K562 (cell line): Measurements from ENCODE around the gene ACER2. TPM values are rescaled to one million over a fixed set of nuclear protein-coding genes. Genes with fewer than 3 reads are reported as not detected.

ENCODE experiments used
- ATAC-seq: fragments of 200-7000 bp; cut with Tn5 transposase; 3 replicates; pipeline ENCODE4 v1.9.1; 2020; ENCODE audit warnings: moderate library complexity
- BruUV-seq: library from RNA; stranded (reverse); fragments of 400-500 nt; replicated peaks from 2 replicates; lab custom pipeline; 2021; lab: Mats Ljungman, UMichigan
- CTCF ChIA-PET: fragments of 300-600 bp; formaldehyde crosslinking; extraction: SDS; loops from one replicate; lab custom pipeline; 2021; ENCODE audit warnings: low intra/inter-chr PET ratio; lab: Yijun Ruan, JAX
- POLR2A ChIA-PET: fragments of 300-600, 350-650 bp; sonication (Branson Sonifier 250); formaldehyde crosslinking; extraction: SDS; loops from one replicate; lab custom pipeline; 2021; ENCODE audit warnings: antibody characterized with exemption, inconsistent platforms; lab: Yijun Ruan, JAX
- DNase-seq, 4 experiments: peaks; one replicate each; pipeline versions ENCODE4 v3.0.0 to v3.0.0-alpha.2; 2011 to 2018; ENCODE audit warnings: low spot score in 3 of 4, mixed read lengths in 3 of 4; ENCODE audit errors: extremely low read depth in 1 of 4
- FAIRE-seq: peaks from 2 replicates; lab custom pipeline; 2011; peaks lifted over from hg19 to GRCh38; lab: Jason Lieb, UNC
- H2AFZ ChIP-seq: 2 replicates; pipeline ENCODE4 v1.6.0; 2011; ENCODE audit warnings: low read depth, low read length, control low read depth, inconsistent platforms
- H3K27ac ChIP-seq: fragments of 200-600 bp; 3 replicates; pipeline ENCODE4 v1.8.0; 2011; ENCODE audit warnings: low read depth, mild to moderate bottlenecking, control low read depth, inconsistent platforms, low read length, moderate library complexity, mixed read lengths; ENCODE audit errors: extremely low read depth
- H3K27me3 ChIP-seq, 2 experiments: fragments of 300-600 bp in 1 of 2; 2 replicates in 1 of 2; 3 replicates in 1 of 2; pipeline versions ENCODE4 v1.6.0 to v1.8.0; 2011; ENCODE audit warnings: inconsistent platforms in 2 of 2, low read length in 2 of 2, mild to moderate bottlenecking in 1 of 2, mixed read lengths in 1 of 2, moderate library complexity in 1 of 2; ENCODE audit not compliant: control insufficient read depth in 2 of 2, insufficient read depth in 2 of 2
- H3K36me3 ChIP-seq: fragments of 300-600 bp; 3 replicates; pipeline ENCODE4 v1.8.0; 2011; ENCODE audit warnings: mild to moderate bottlenecking, low read length, inconsistent platforms; ENCODE audit not compliant: control insufficient read depth, insufficient read depth
- H3K4me1 ChIP-seq, 2 experiments: fragments of 200-600 bp in 1 of 2; replicated peaks in 1 of 2; 2 replicates in 1 of 2; 3 replicates in 1 of 2; pipeline versions ENCODE4 v1.5.1 to v1.8.0; 2011; ENCODE audit warnings: inconsistent platforms in 2 of 2, low read length in 2 of 2, mild to moderate bottlenecking in 1 of 2, mixed read lengths in 1 of 2, moderate library complexity in 1 of 2; ENCODE audit not compliant: control insufficient read depth in 2 of 2, insufficient read depth in 2 of 2
- H3K4me2 ChIP-seq: 2 replicates; pipeline ENCODE4 v1.6.1; 2011; ENCODE audit warnings: low read length, control low read depth, inconsistent platforms, mixed read lengths; ENCODE audit not compliant: insufficient read depth
- H3K4me3 ChIP-seq: fragments of 200-600 bp; sonication (generic), shearing (Covaris generic); 2 replicates; pipeline ENCODE4 v1.5.1; 2016; ENCODE audit warnings: control low read depth, inconsistent platforms
- H3K79me2 ChIP-seq: fragments of 200-600 bp; 3 replicates; pipeline ENCODE4 v1.8.0; 2011; ENCODE audit warnings: low read length, inconsistent platforms; ENCODE audit not compliant: control insufficient read depth, insufficient read depth
- H3K9ac ChIP-seq, 2 experiments: 2 replicates each; pipeline versions ENCODE4 v1.6.0 to v1.6.1; 2011; ENCODE audit warnings: low read depth in 2 of 2, low read length in 2 of 2, control low read depth in 1 of 2, inconsistent platforms in 1 of 2, mild to moderate bottlenecking in 1 of 2, mixed read lengths in 1 of 2; ENCODE audit not compliant: insufficient read depth in 1 of 2
- H3K9me1 ChIP-seq: one replicate; pipeline ENCODE4 v1.6.0; 2011; ENCODE audit warnings: inconsistent platforms, mild to moderate bottlenecking, low read length, moderate library complexity; ENCODE audit not compliant: control insufficient read depth, insufficient read depth
- H3K9me3 ChIP-seq: replicated peaks from 2 replicates; pipeline ENCODE4 v1.5.1; 2011; ENCODE audit warnings: low read depth, low read length, inconsistent platforms; ENCODE audit not compliant: control insufficient read depth, insufficient read depth
- H4K20me1 ChIP-seq: replicated peaks from 2 replicates; pipeline ENCODE4 v1.6.1; 2011; ENCODE audit warnings: low read length, inconsistent platforms, mixed read lengths; ENCODE audit not compliant: control insufficient read depth, insufficient read depth
- BDP1 ChIP-seq: IDR thresholded peaks from 3 replicates; pipeline ENCODE4 v1.6.1; 2011; ENCODE audit not compliant: insufficient read length, insufficient read depth
- C11orf30 ChIP-seq: fragments of 450-650 bp; IDR thresholded peaks from 2 replicates; pipeline ENCODE4 v1.6.1; 2016; ENCODE audit warnings: low read depth, mild to moderate bottlenecking
- FOS ChIP-seq: IDR thresholded peaks from 3 replicates; pipeline ENCODE4 v1.6.1; 2011; ENCODE audit not compliant: insufficient read length; ENCODE audit errors: extremely low read depth
- FOXK1 ChIP-seq: sonication (generic); formaldehyde crosslinking; IDR thresholded peaks from 2 replicates; pipeline ENCODE4 v1.8.0; 2022; ENCODE audit warnings: missing genetic modification reagents, mild to moderate bottlenecking, borderline replicate concordance
- HMGN3 ChIP-seq: IDR thresholded peaks from 2 replicates; pipeline ENCODE4 v1.6.1; 2011; ENCODE audit warnings: borderline replicate concordance, low read depth, mild to moderate bottlenecking, mixed read lengths, low read length; ENCODE audit not compliant: insufficient read length; ENCODE audit errors: extremely low read depth
- HNRNPK ChIP-seq: fragments of 200-400 bp; formaldehyde crosslinking; IDR thresholded peaks from one replicate; pipeline ENCODE4 v1.6.1; 2018; ENCODE audit warnings: mild to moderate bottlenecking, low read depth, low read length; ENCODE audit not compliant: poor library complexity, severe bottlenecking
- IFI16 ChIP-seq: fragments of 250-450 bp; sonication (Bioruptor Pico); IDR thresholded peaks from 2 replicates; pipeline ENCODE4 v2.1.2; 2022; ENCODE audit warnings: mild to moderate bottlenecking, inconsistent platforms
- MAZ ChIP-seq, 2 experiments: fragments of 450-650 bp in 1 of 2; sonication (generic) in 1 of 2; formaldehyde crosslinking; IDR thresholded peaks in 1 of 2; conservative IDR thresholded peaks in 1 of 2; 2 replicates each; pipeline versions ENCODE4 v1.4.0 to v1.5.0; 2020; ENCODE audit warnings: mild to moderate bottlenecking in 1 of 2, missing genetic modification reagents in 1 of 2
- NR2C2 ChIP-seq, 2 experiments: fragments of 200-800 bp in 1 of 2; sonication (Bioruptor generic) in 1 of 2; sonication (generic) in 1 of 2; formaldehyde crosslinking in 1 of 2; IDR thresholded peaks; 2 replicates each; pipeline versions ENCODE4 v1.6.1 to v1.8.0; 2016 to 2022; ENCODE audit warnings: mild to moderate bottlenecking in 1 of 2, missing compliant biosample characterization in 1 of 2, missing genetic modification characterization in 1 of 2, missing genetic modification reagents in 1 of 2
- SMAD4 ChIP-seq: fragments of 250-450 bp; sonication (Bioruptor Pico); conservative IDR thresholded peaks from 2 replicates; pipeline ENCODE4 v1.8.0; 2021; ENCODE audit warnings: inconsistent platforms, mild to moderate bottlenecking, moderate library complexity
- SRSF9 ChIP-seq: fragments of 200-400 bp; formaldehyde crosslinking; IDR thresholded peaks from 2 replicates; pipeline ENCODE4 v1.6.1; 2017; ENCODE audit warnings: low read depth, low read length, borderline replicate concordance
- TEAD2 ChIP-seq: fragments of 450-650 bp; IDR thresholded peaks from 2 replicates; pipeline ENCODE4 v1.6.1; 2016; ENCODE audit warnings: missing genetic modification characterization, control low read depth, missing compliant biosample characterization
- WGBS: fragments of 100-300 bp; shearing (Covaris generic); methylation state at CpG from one replicate; pipeline ENCODE4 v1.1.6; 2016; ENCODE audit warnings: low coverage, mixed read lengths; ENCODE audit not compliant: insufficient coverage; ENCODE audit errors: missing lambda C conversion rate; 5-methylcytosine and 5-hydroxymethylcytosine counted together
- in situ Hi-C: fragments of 300-500 bp; cut with MboI; formaldehyde crosslinking; loops from 4 replicates; pipeline ENCODE4 v1.15.0; 2018; ENCODE audit warnings: inconsistent platforms, mixed read lengths
- intact Hi-C: fragments of 100-400 bp; cut with micrococcal nuclease; formaldehyde crosslinking; loops from 2 replicates; pipeline ENCODE4 v1.14.2; 2022
- polyA plus RNA-seq, 8 experiments: library from polyadenylated mRNA; depleted of rRNA in 4 of 8; stranded (reverse) in 5 of 8; unstranded in 3 of 8; fragments of >200 nt; fragmentation: Nextera tagmentation in 2 of 8; fragmentation: Illumina TruSeq in 1 of 8; extraction: Ambion mirVana in 2 of 8; extraction: Trizol in 1 of 8; gene quantifications; 2 replicates each; pipeline versions ENCODE4 v1.2.1 to v1.2.3, GENCODE V29; 2011 to 2014; ENCODE audit warnings: inconsistent platforms in 1 of 8, missing spikeins in 1 of 8
- total RNA-seq, 7 experiments: library from RNA; depleted of rRNA in 6 of 7; stranded (reverse); fragments of >200 nt in 6 of 7; fragmentation: Illumina TruSeq in 2 of 7; extraction: Trizol in 2 of 7; gene quantifications; 2 replicates each; pipeline versions ENCODE4 v1.2.1 to v1.2.3, GENCODE V29; 2011 to 2021; ENCODE audit warnings: low replicate concordance in 1 of 7
- TF ChIP-seq, protein P1 (sequence below): fragments of 450-650 bp; IDR thresholded peaks from 2 replicates; pipeline ENCODE4 v1.6.1; 2016; ENCODE audit warnings: antibody characterized with exemption

Gene ACER2
- total and polyA plus RNA-seq, 9 of the 15 experiments (the other 6 are each of a cell fraction or from before 2014, with no cell fraction given) = 0.17 to 4.6 (median 3.0) TPM

DNA sequence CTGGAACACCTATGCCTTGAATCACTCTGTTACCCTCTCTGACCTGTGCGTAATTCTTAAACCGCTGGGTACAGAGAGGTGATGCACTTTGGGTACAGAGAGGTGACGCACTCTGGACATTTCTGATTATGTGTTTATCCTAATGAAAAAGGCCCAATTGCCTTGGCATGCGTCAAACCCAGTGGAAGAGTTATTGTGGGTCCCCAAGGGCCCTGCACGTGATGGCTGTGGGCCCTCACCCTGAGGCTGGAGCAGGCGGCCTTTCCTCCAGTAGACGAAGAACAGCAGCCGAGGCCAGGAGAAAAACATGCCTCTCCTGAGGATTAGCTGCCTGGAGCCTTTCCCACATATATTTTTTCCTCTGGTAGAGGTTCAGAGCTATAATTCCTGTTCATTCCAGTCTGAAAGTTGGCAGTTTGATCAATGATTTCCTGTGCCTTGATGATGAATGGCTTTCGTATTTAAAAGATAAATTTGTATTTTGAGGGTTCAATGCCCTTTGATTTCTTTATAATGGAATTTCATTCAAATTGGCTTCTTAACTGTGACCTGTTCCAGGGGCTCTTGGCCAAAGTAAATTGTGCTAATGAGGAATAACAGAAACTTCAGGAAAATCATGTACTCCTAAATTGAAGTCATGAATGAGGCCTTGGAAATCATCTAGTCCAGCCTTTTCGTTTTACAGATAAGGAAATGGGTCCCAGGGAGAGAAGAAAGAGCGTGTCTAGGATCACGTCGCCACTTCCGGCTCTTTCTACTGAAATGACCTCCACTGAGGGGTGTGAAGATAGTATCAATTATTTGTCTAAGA is 22.8 kb downstream of the ACER2 start:
- H3K27ac ChIP-seq = no peak overlapping the region
- intact Hi-C loops (no loop called here), in situ Hi-C loops (no loop called here)
- H3K4me3 ChIP-seq = no peak overlapping the region
- no peaks in the 10 kb centered on the region for H4K20me1 ChIP-seq
- no peaks in the 10 kb centered on the region for H3K9me3 ChIP-seq
- no peak overlapping the region for H3K4me2 ChIP-seq
- H3K9me1 ChIP-seq = no peaks in the 10 kb centered on the region
- ATAC-seq (no peak), DNase-seq (no peak), FAIRE-seq (no peak)
- no peak overlapping the region for H2AFZ ChIP-seq
- peaks cover 4% of the 10 kb centered on the region; the same call in 1 of the 3 replicates for H3K36me3 ChIP-seq
- no TSS peak for BruUV-seq
- ChIA-PET POLR2A (no interaction called here), CTCF (no interaction called here)
- H3K4me1 ChIP-seq = no peaks in the 10 kb centered on the region
- no peaks in the 10 kb centered on the region for H3K79me2 ChIP-seq
- H3K27me3 ChIP-seq = no peaks in the 10 kb centered on the region
- TF ChIP-seq NR2C2 (CRISPR knock-in tag; IDR thresholded peaks at IDR 0.05) = no peak
- no peak for TF ChIP-seq NR2C2 (tag; IDR thresholded peaks at IDR 0.05)
- TF ChIP-seq SRSF9 = no peak
- no peak for TF ChIP-seq HNRNPK
- no peak for TF ChIP-seq SMAD4 (CRISPR knock-in tag)
- TF ChIP-seq C11orf30 = no peak
- TF ChIP-seq MAZ (CRISPR knock-in tag; conservative IDR thresholded peaks at IDR 0.05 in 1 of 2, IDR thresholded peaks at IDR 0.05 in 1 of 2) = no peak
- no peak for TF ChIP-seq BDP1
- no peak for TF ChIP-seq FOS
- no peak for TF ChIP-seq IFI16 (CRISPR knock-in tag)
- no peak for TF ChIP-seq TEAD2 (tag)
- TF ChIP-seq, protein P1, sequence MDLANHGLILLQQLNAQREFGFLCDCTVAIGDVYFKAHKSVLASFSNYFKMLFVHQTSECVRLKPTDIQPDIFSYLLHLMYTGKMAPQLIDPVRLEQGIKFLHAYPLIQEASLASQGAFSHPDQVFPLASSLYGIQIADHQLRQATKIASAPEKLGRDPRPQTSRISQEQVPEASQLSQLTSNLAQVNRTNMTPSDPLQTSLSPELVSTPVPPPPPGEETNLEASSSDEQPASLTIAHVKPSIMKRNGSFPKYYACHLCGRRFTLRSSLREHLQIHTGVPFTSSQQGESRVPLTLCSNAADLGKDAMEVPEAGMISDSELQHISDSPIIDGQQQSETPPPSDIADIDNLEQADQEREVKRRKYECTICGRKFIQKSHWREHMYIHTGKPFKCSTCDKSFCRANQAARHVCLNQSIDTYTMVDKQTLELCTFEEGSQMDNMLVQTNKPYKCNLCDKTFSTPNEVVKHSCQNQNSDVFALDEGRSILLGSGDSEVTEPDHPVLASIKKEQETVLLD = no peak
- TF ChIP-seq FOXK1 = no peak
- TF ChIP-seq HMGN3 = no peak
- TF ChIP-seq, all 486 proteins: peak for 0
- no peak overlapping the region for H3K9ac ChIP-seq
- 74% methylated on average over 14 of the region's 14 CpGs for WGBS
